Measurements from ENCODE around the gene SPAG16. TPM values are rescaled to one million over a fixed set of nuclear protein-coding genes. Genes with fewer than 3 reads are reported as not detected.
"Not testable (repeated sequence)": the region's sequence is repeated elsewhere in the genome, so short reads cannot be mapped to it uniquely, and the experiment has no call there.

The SPAG16 gene
- total RNA-seq, 1 experiment from 2014 or later: 0.30 TPM

DNA sequence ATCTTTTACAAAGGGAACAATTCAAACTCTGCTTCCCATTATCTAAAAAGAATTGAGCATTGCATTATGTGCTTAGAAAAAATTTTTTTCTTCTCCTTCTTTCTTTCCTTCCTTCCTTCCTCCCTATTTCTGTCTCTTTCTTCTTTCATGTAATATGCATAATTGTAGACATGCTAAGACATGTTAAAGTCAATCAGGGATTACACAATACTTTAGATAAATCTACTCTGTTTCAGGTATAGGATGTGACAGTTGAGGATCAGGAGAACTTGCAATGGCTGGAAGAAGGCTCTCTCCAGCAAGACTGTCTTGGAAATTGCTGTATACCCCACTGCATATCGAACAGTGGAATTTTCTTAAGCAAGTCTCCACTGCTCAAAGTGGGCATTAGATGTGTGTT lies 9.0 kb upstream of the SPAG16 start (continued):
- no peak for TF ChIP-seq EGR1 (IDR thresholded peaks at IDR 0.05; ENCODE audit: low read depth)
- TF ChIP-seq YY1 (IDR thresholded peaks at IDR 0.05; ENCODE audit: extremely low read depth, insufficient replicate concordance, low read depth, low read length): no peak
- no peak for TF ChIP-seq ATF3 (IDR thresholded peaks at IDR 0.05)
- no peak for TF ChIP-seq SP1 (IDR thresholded peaks at IDR 0.05; ENCODE audit: low read depth)
- TF ChIP-seq, protein P1, sequence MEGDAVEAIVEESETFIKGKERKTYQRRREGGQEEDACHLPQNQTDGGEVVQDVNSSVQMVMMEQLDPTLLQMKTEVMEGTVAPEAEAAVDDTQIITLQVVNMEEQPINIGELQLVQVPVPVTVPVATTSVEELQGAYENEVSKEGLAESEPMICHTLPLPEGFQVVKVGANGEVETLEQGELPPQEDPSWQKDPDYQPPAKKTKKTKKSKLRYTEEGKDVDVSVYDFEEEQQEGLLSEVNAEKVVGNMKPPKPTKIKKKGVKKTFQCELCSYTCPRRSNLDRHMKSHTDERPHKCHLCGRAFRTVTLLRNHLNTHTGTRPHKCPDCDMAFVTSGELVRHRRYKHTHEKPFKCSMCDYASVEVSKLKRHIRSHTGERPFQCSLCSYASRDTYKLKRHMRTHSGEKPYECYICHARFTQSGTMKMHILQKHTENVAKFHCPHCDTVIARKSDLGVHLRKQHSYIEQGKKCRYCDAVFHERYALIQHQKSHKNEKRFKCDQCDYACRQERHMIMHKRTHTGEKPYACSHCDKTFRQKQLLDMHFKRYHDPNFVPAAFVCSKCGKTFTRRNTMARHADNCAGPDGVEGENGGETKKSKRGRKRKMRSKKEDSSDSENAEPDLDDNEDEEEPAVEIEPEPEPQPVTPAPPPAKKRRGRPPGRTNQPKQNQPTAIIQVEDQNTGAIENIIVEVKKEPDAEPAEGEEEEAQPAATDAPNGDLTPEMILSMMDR (IDR thresholded peaks at IDR 0.05 in 2 of 3, conservative IDR thresholded peaks at IDR 0.05 in 1 of 3; ENCODE audit: borderline replicate concordance in 1 of 3, insufficient read depth in 1 of 3, low read depth in 2 of 3, low read length in 2 of 3): no peak
- no peak for TF ChIP-seq ELF1 (IDR thresholded peaks at IDR 0.05; ENCODE audit: borderline replicate concordance, low read depth)
- no peak for TF ChIP-seq RAD21 (IDR thresholded peaks at IDR 0.05; ENCODE audit: low read depth)
- no peak for TF ChIP-seq SIN3A (IDR thresholded peaks at IDR 0.05; ENCODE audit: low read depth)

DNA sequence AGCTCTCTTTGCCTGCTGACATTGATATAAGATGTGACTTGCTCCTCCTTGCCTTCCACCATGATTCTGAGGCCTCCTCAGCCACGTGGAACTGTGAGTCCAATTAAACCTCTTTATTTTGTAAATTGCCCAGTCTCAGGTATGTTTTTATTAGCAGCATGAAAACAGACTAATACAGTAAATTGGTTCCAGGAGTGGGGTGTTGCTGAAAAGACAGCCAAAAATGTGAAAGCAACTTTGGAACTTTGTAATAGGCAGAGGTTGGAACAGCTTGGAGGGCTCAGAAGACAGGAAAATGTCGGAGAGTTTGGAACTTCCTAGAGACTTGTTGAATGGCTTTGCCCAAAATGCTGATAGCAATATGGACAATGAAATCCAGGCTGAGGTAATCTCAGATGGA lies 7.1 kb upstream of the SPAG16 start:
- H3K9me2 ChIP-seq (ENCODE audit: insufficient read depth); H3K4me3 ChIP-seq (replicated peaks in 1 of 2; ENCODE audit: low read depth in 1 of 2, low read length in 2 of 2); H3K27me3 ChIP-seq (ENCODE audit: insufficient read depth, low read length); ATAC-seq; DNase-seq (ENCODE audit: low read depth, low spot score); H3K36me3 ChIP-seq (ENCODE audit: control insufficient read depth in 1 of 2, insufficient read depth in 2 of 2, low read length in 2 of 2); POLR2A ChIA-PET; BruUV-seq (replicated peaks); intact Hi-C loops (cut with micrococcal nuclease); RAD21 ChIA-PET (ENCODE audit: low non-redundant PET in 1 of 2, low total read pairs in 2 of 2, uncharacterized antibody in 2 of 2, unreplicated experiment in 2 of 2); CTCF ChIA-PET; H3K79me2 ChIP-seq (ENCODE audit: insufficient read depth, low read length); H2AFZ ChIP-seq (ENCODE audit: low read depth, low read length, poor library complexity, severe bottlenecking); H3K9ac ChIP-seq (ENCODE audit: low read length); H3K27ac ChIP-seq (ENCODE audit: low read depth, low read length); H3K4me2 ChIP-seq (ENCODE audit: low read length); H3K4me1 ChIP-seq (ENCODE audit: control insufficient read depth in 1 of 2, insufficient read depth in 2 of 2, low read length in 2 of 2); H3K9me3 ChIP-seq (ENCODE audit: control insufficient read depth in 1 of 2, insufficient read depth in 1 of 2, low read depth in 1 of 2, low read length in 2 of 2); H4K20me1 ChIP-seq (ENCODE audit: insufficient read depth): not testable (repeated sequence)
